SKM-1 (cell line): ENCODE data around the gene GPRC5D.

Experiments used
- DNase-seq: peaks from one replicate; lab custom pipeline; 2025; ENCODE audit not compliant: unreplicated experiment; lab: John Stamatoyannopoulos, UW

The GPRC5D gene

DNA sequence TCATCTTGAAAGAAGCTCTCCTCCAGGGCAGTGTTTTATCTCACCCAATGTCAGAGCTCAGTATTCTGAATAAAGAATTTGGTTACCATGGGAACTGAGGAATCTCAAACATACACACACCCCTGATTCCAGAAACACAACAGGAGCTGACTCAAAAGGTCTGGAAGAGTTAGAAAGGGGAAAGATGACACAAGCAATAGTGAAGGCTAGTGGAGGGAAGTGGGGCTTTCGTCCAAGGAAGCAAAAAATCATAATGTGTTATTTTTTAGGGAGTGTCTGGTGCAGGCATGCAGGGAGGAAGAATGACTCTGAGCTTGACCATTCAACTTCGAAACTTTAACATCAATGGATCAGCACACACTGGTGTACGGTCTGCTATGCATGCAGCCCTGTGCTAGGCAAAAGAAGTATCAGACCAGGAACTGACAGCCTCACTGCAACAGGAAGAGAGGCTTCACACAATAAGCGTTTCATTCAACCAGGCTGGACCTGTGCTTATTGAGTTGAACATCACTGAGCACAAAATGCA, 27.8 kb upstream of the GPRC5D start:
- no peak for DNase-seq

- no peak for DNase-seq
Measured at GRCh38 chr12:12979126-12979525, 27.2 kb upstream of the GPRC5D start.

GRCh38 chr12:12977231-12977630, 25.3 kb upstream of the GPRC5D start:
- DNase-seq: no peak

GRCh38 chr12:12976366-12976765, 24.4 kb upstream of the GPRC5D start:
- DNase-seq: no peak

DNA sequence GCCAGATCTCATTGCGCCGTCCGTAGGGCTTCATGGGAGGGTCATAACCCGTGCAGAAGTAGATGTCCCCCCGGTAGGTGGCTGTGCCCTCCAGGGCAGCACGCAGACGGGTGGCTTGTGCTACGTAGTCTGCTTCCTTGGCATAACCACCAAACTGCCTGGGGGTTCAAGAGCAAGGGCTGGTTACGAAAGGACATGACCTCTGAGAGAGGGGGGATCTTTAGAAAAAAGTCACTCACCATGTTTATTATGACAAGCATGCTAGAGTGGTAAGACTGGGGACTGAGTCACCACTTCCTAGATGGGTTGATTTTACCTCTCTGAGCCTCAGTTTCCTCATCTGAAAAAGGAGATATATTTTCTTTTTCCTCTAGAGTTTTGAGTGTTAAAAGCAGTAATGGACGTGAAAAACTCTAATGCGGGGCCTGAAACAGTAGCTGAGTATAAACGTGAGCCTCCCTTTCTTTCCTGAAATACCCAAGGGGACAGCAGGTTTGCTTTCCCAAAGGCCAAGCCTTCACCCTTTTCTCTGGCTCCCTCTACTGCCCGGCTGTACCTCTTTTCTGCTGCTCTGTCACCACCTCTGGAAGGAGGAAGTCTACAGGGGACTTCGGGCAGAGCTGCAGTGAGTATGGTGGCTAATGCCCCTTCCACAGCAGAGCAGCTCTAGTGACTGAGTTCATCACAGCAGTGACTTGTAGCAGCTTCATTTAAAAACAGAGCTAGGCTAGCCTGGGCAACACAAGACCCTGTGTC, 23.5 kb upstream of the GPRC5D start:
- DNase-seq: no peak

DNA sequence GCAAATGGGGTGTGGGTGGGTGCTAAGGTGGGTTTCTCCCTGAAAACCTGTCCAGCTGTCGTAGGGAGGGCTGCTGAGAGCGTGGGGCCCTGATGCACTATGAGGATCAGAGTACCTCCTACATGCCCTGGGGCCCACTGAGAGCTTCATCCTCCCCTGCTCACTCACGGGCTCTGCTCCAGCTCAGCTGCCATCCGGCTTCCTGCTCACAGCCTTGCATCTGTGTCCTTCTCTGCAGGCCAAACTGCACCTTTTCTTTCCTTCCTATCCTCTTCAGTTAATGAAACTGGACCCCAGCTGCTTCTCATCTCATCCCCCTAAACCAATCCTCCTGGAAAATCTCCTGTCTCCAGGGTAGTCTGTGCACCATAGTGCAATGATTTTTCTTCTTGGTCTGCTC, 22.2 kb upstream of the GPRC5D start:
- no peak for DNase-seq

- DNase-seq: no peak
Measured at GRCh38 chr12:12973019-12973418, 21.0 kb upstream of the GPRC5D start.

DNA sequence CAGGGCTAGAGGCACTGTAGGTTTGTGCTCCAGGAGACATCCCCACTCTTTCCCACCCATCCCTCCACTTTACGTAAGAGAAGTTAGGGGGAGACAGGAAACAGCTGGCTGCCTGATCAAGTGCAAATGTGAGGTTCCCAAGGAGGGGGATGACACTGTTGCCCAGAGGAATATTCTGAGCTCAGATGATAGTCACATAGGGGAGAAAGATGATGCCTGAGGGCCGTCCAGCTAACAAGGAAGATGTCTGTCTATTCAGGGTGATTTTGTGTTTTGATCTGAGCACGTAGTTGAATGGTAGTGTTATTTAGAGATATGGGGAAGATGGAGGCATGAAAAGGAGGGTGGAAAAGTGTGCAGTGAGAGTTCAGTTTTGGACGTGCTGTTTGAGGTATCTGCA, 13.9 kb upstream of the GPRC5D start:
- DNase-seq: no peak

GRCh38 chr12:12964255-12964654, 12.3 kb upstream of the GPRC5D start:
- no peak for DNase-seq

GRCh38 chr12:12960639-12961209, 8.8 kb upstream of the GPRC5D start:
- no peak for DNase-seq

DNA sequence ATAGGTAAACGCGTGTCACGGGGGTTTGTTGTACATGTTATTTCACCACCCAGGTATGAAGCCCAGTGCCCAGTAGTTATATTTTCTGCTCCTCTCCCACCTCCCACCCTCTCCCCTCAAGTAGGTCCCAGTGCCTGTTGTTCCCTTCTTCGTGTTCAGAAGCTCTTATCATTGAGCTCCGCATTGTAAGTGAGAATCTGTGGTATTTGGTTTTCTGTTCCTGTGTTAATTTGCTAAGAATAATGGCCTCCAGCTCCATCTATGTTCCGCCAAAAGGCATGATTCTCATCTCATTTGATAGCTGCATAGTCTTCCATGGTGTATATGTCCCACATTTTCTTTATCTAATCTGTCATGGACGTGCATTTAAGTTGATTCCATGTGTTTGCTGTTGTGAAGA, 6.9 kb upstream of the GPRC5D start:
- DNase-seq: no peak

DNA sequence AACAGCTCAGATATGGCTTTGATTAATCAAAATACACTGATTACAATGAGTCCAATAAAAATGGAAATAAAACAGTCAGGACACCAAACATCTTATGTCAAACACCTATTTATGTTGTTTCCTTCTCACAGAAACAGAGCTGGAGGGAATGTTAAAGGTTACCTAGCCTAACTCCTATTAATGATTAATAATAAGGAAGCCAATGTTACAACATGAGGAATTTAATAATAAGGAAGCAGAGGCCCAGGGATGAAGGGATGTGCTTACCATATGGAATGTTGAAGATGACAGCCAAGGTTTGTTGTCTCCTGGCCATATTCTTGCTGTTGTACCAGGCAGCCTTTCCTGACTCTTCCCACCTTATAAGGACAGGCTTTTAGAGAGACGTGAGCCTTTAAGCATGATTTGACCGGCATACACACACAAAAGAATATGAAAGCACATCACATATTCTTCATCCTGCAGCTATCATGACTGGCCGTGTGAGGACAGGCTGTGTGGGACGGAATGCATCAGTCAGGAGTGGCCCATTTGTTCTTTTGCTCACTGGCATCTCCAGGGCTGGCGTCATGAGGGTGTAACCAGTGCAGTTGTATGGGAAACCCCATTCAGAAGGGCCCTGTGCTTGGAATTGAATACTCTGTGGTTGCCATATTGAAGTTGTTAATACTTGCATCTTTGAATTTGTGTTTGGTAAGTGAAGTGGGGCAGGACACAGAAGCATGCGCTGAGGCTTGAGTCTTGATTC, 3.1 kb upstream of the GPRC5D start:
- DNase-seq: no peak

DNA sequence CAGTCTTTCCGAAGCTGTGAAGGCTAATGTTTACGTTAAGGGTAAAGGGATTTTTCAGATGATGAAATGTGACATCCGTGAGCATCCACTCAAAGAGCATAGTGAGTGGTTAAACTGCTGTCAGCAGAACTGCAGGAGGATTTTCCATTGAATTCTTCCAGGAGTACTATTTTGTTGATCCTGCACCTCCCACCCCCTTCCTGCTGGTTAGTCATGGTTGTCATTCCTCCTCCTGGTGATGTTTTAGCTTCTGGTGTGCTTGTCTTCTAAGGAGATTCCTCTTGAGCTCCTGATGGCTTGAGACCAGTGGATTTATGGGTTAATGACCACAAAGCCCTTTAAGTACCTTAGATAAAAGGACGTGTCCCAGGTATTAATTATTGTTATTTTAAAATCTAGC, 2.4 kb upstream of the GPRC5D start:
- no peak for DNase-seq

DNA sequence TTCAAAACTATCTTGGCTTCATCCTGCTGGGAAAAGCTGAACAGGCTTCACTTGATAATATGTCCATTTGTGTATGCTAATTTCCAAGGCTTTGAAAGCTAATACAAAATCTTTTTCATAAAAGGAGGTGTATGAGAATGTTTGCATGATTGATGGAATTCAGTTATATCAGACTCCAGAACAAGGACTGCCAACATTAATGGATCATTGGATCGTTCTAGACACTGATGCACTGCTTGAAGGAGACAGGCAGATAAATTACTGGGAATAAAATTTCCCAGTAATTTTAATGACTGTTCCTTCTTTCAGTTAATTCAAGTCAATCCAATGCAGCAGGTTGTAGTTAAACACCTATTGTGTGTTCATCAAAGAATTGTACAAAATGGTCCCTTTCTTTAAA, 466 bp downstream of the GPRC5D start:
- DNase-seq: no peak

GRCh38 chr12:12947902-12948301, 4.1 kb downstream of the GPRC5D start:
- DNase-seq: no peak

- DNase-seq: no peak
Measured at GRCh38 chr12:12946686-12947355, 5.1 kb downstream of the GPRC5D start.

DNA sequence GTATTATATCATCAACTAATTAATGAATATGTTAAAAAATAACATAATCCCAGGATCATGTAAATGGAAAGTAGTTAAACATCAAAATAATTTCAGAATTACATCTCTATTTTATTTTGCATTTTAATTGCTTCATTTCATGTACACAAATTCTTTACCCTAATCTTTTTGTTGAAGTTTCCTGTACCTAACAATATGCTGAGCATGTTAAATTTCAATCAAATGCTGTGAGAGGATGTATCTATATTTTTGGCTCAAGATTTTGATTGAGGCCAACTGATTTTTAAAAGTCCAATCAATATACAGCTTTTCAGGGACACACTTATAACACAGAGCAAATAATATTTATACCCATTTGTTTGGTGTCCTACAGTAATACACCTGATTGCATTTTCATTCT, 6.4 kb downstream of the GPRC5D start:
- no peak for DNase-seq

GRCh38 chr12:12943586-12944260, 8.2 kb downstream of the GPRC5D start:
- no peak for DNase-seq

- DNase-seq: no peak
Measured at GRCh38 chr12:12941450-12942350, 10.3 kb downstream of the GPRC5D start.

DNA sequence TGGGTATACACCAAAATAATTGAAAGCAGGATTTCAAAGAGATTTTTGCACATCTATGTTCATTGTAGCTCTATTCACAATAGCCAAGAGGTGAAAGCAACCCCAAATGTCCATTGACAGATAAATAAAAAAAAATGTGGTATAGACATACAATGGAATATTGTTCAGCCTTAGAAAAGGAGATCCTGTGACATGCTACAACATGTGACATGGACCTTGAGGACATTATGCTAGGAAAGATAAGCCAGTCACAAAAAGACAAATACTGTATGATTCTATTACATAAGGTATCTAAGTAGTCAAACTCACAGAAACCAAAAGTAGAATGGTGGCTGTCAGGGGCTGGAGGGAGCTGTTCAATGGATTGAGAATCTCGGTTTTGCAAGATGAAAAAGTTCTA, 12.1 kb downstream of the GPRC5D start:
- no peak for DNase-seq
